ENCODE measurements around the gene GNAQ.
A peak's percentile ranks its signal among the peaks of the same experiment; 100 is the strongest.
"Not testable (repeated sequence)": the region's sequence is repeated elsewhere in the genome, so short reads cannot be mapped to it uniquely, and the experiment has no call there.

The GNAQ gene

GRCh38 chr9:77721156-77721555 is 310.5 kb downstream of the GNAQ start:
- not testable (repeated sequence) for DNase-seq

GRCh38 chr9:77719321-77719720 is 312.3 kb downstream of the GNAQ start:
- no peak for DNase-seq

GRCh38 chr9:77718298-77718640 is 313.3 kb downstream of the GNAQ start:
- peak; percentile 46 for DNase-seq

GRCh38 chr9:77717608-77718297 is 313.9 kb downstream of the GNAQ start:
- DNase-seq: peak; percentile 17

GRCh38 chr9:77714077-77714549 is 317.5 kb downstream of the GNAQ start:
- DNase-seq: no peak

- peak; percentile 25 for DNase-seq
These were observed 319.0 kb downstream of the GNAQ start for GRCh38 chr9:77712533-77713130.

GRCh38 chr9:77710965-77711648 is 320.5 kb downstream of the GNAQ start:
- no peak for DNase-seq

GRCh38 chr9:77710316-77710715 is 321.3 kb downstream of the GNAQ start:
- DNase-seq: no peak

- no peak for DNase-seq
These were observed 323.4 kb downstream of the GNAQ start for GRCh38 chr9:77708064-77708815.

- DNase-seq: no peak
These were observed 324.1 kb downstream of the GNAQ start for GRCh38 chr9:77707383-77708063.

GRCh38 chr9:77705636-77706035 is 326.0 kb downstream of the GNAQ start:
- no peak for DNase-seq

GRCh38 chr9:77702521-77703390 is 328.9 kb downstream of the GNAQ start:
- not testable (repeated sequence) for DNase-seq

GRCh38 chr9:77697238-77697984 is 334.2 kb downstream of the GNAQ start:
- DNase-seq: no peak

GRCh38 chr9:77690723-77691122 is 340.9 kb downstream of the GNAQ start:
- not testable (repeated sequence) for DNase-seq

- DNase-seq: not testable (repeated sequence)
These were observed 341.5 kb downstream of the GNAQ start for GRCh38 chr9:77690119-77690518.

- DNase-seq: not testable (repeated sequence)
These were observed 343.9 kb downstream of the GNAQ start for GRCh38 chr9:77687737-77688136.

- DNase-seq: no peak
These were observed 351.0 kb downstream of the GNAQ start for GRCh38 chr9:77680581-77680980.

GRCh38 chr9:77679661-77680368 is 351.8 kb downstream of the GNAQ start:
- DNase-seq: no peak

GRCh38 chr9:77679088-77679487 is 352.5 kb downstream of the GNAQ start:
- DNase-seq: no peak

GRCh38 chr9:77677957-77678535 is 353.6 kb downstream of the GNAQ start:
- DNase-seq: no peak
